GM18520 (cell line): ENCODE results near the gene DHX58.
"Not testable (repeated sequence)": the region's sequence is repeated elsewhere in the genome, so short reads cannot be mapped to it uniquely, and the experiment has no call there.

Experiments
- ATAC-seq: cut with Tn5 transposase; IDR thresholded peaks from one replicate; pipeline ENCODE4 v1.9.1; 2021; ENCODE audit not compliant: unreplicated experiment

Gene DHX58

GRCh38 chr17:42112552-42113176 is at the start of gene DHX58:
Gene DHX58, minus strand, starts transcription at chr17:42112714. Its CDS starts 822 bp downstream, at chr17:42111892.
- peak; percentile 45 for ATAC-seq

- ATAC-seq, result no peak
Measured at GRCh38 chr17:42160531-42160910, 48.0 kb upstream of the DHX58 start.

GRCh38 chr17:42159796-42160530 is 47.4 kb upstream of the DHX58 start:
- no peak for ATAC-seq

GRCh38 chr17:42155614-42156045 is 43.1 kb upstream of the DHX58 start:
- ATAC-seq, result no peak

GRCh38 chr17:42153919-42154742 is 41.6 kb upstream of the DHX58 start:
- no peak for ATAC-seq

- ATAC-seq, result no peak
Measured at GRCh38 chr17:42146911-42147607, 34.5 kb upstream of the DHX58 start.

GRCh38 chr17:42143138-42143537 is 30.6 kb upstream of the DHX58 start:
- ATAC-seq, result not testable (repeated sequence)

- ATAC-seq, result no peak
Measured at GRCh38 chr17:42142371-42142896, 29.9 kb upstream of the DHX58 start.

GRCh38 chr17:42141382-42141781 is 28.9 kb upstream of the DHX58 start:
- ATAC-seq, result no peak

- not testable (repeated sequence) for ATAC-seq
Measured at GRCh38 chr17:42140690-42141089, 28.2 kb upstream of the DHX58 start.

GRCh38 chr17:42138749-42139492 is 26.4 kb upstream of the DHX58 start:
- ATAC-seq, result no peak

- no peak for ATAC-seq
Measured at GRCh38 chr17:42136654-42137051, 24.1 kb upstream of the DHX58 start.

- no peak for ATAC-seq
Measured at GRCh38 chr17:42135664-42136653, 23.4 kb upstream of the DHX58 start.

GRCh38 chr17:42135151-42135550 is 22.6 kb upstream of the DHX58 start:
- ATAC-seq, result no peak

- no peak for ATAC-seq
Measured at GRCh38 chr17:42133461-42134041, 21.0 kb upstream of the DHX58 start.

GRCh38 chr17:42132941-42133340 is 20.4 kb upstream of the DHX58 start:
- ATAC-seq, result no peak

GRCh38 chr17:42131981-42132432 is 19.5 kb upstream of the DHX58 start:
- ATAC-seq, result no peak

- no peak for ATAC-seq
Measured at GRCh38 chr17:42131232-42131631, 18.7 kb upstream of the DHX58 start.
